Stimulated activated CD8-positive, alpha-beta memory T cell treated with anti-CD3 and anti-CD28 coated beads, Interleukin-15, amount 100 ng/mL, for 1 hour (primary cell): ENCODE results near the gene PITRM1.
A peak's percentile ranks its signal among the peaks of the same experiment; 100 is the strongest.
"Not testable (repeated sequence)": the region's sequence is repeated elsewhere in the genome, so short reads cannot be mapped to it uniquely, and the experiment has no call there.

ENCODE experiments used
- DNase-seq: peaks from one replicate; pipeline ENCODE4 v3.0.0-alpha.2; 2020; ENCODE audit warnings: low read depth

The PITRM1 gene

GRCh38 chr10:3172446-3173170 lies at the start of gene PITRM1:
Gene PITRM1 (minus strand): TSS chr10:3172782. CDS start chr10:3172772, 10 bp downstream.
- DNase-seq, result peak; percentile 98

GRCh38 chr10:3222068-3222467 lies 49.5 kb upstream of the PITRM1 start:
- DNase-seq, result no peak

- not testable (repeated sequence) for DNase-seq
Observed at GRCh38 chr10:3221601-3222000, 49.0 kb upstream of the PITRM1 start.

GRCh38 chr10:3220853-3221252 lies 48.3 kb upstream of the PITRM1 start:
- DNase-seq, result no peak

- not testable (repeated sequence) for DNase-seq
Observed at GRCh38 chr10:3219021-3219628, 46.5 kb upstream of the PITRM1 start.

GRCh38 chr10:3217853-3218252 lies 45.3 kb upstream of the PITRM1 start:
- DNase-seq, result no peak

GRCh38 chr10:3217301-3217700 lies 44.7 kb upstream of the PITRM1 start:
- no peak for DNase-seq

- no peak for DNase-seq
Observed at GRCh38 chr10:3215153-3215775, 42.7 kb upstream of the PITRM1 start.

GRCh38 chr10:3213758-3214515 lies 41.4 kb upstream of the PITRM1 start:
- no peak for DNase-seq

GRCh38 chr10:3213208-3213607 lies 40.6 kb upstream of the PITRM1 start:
- no peak for DNase-seq

GRCh38 chr10:3210251-3210877 lies 37.8 kb upstream of the PITRM1 start:
- no peak for DNase-seq

GRCh38 chr10:3208481-3209406 lies 36.2 kb upstream of the PITRM1 start:
- DNase-seq, result no peak

- no peak for DNase-seq
Observed at GRCh38 chr10:3207351-3207750, 34.8 kb upstream of the PITRM1 start.

- no peak for DNase-seq
Observed at GRCh38 chr10:3206511-3207157, 34.1 kb upstream of the PITRM1 start.

GRCh38 chr10:3203972-3204371 lies 31.4 kb upstream of the PITRM1 start:
- no peak for DNase-seq

- no peak for DNase-seq
Observed at GRCh38 chr10:3203016-3203811, 30.6 kb upstream of the PITRM1 start.

GRCh38 chr10:3201796-3202195 lies 29.2 kb upstream of the PITRM1 start:
- no peak for DNase-seq

- no peak for DNase-seq
Observed at GRCh38 chr10:3199488-3199887, 26.9 kb upstream of the PITRM1 start.

- no peak for DNase-seq
Observed at GRCh38 chr10:3198900-3199299, 26.3 kb upstream of the PITRM1 start.
